NCI-H82 treated with DMSO at 0.1 percent for 48 hours (cell line): Measurements from ENCODE around the gene UBQLN2.
"Not testable (repeated sequence)": the region's sequence is repeated elsewhere in the genome, so short reads cannot be mapped to it uniquely, and the experiment has no call there.

ENCODE experiments used
- DNase-seq: peaks from one replicate; lab custom pipeline; 2025; ENCODE audit not compliant: unreplicated experiment; lab: John Stamatoyannopoulos, UW

UBQLN2 gene

DNA sequence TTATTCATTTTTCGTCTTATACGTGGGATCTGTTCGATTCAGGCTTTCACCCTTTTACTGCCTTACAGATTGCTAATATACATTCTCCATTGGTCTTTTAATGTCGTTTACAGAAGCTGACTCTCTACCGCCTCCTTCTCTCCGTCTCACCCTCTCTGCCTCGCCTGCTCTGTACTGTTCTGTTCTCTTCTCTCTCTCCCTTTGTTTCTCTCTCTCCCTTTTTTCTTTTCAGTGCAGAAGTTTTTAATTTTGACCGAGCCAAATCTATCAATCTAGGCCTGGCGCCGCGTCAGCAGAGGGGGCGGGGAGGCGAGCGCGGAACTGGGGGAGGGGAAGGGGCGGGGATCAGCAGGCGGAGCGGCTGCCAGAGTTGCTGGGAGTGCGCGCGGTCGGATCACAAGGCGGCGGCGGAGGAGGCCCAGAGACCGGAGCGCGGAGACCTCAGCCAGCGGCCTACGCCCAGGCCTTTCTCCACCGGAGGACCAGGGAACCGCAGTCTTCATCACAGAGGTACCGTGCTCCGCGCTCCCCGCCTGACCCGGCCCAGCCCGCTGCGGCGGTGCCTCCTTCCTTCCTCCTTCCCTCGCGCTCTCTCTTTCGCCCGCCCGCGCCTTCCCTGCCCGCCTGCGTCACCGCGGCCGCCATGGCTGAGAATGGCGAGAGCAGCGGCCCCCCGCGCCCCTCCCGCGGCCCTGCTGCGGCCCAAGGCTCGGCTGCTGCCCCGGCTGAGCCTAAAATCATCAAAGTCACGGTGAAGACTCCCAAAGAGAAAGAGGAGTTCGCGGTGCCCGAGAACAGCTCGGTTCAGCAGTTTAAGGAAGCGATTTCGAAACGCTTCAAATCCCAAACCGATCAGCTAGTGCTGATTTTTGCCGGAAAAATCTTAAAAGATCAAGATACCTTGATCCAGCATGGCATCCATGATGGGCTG is at the start of gene UBQLN2:
UBQLN2 (plus strand) TSS at position 397 of the 931 bp plus-strand sequence; CDS start at position 644, 247 bp downstream.
- peak; percentile 47 for DNase-seq

DNA sequence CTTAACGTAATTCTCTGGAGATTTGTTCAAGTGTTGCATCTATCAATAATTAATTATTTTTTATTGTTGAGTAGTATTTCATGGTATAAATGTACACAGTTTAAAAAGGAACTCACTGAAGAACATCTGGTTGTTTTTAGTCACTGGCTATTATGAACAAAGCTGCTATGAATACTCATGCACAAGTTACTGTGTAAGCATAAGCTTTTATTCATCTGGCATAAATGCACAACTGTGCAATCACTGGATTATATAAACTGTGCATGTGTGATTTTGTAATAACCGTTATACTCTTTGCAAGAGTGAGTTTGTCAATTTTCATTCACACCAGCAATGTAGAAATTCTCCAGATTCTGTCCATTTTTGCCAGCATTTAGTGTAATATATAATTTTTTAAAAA is 43.8 kb upstream of the UBQLN2 start:
- no peak for DNase-seq

DNA sequence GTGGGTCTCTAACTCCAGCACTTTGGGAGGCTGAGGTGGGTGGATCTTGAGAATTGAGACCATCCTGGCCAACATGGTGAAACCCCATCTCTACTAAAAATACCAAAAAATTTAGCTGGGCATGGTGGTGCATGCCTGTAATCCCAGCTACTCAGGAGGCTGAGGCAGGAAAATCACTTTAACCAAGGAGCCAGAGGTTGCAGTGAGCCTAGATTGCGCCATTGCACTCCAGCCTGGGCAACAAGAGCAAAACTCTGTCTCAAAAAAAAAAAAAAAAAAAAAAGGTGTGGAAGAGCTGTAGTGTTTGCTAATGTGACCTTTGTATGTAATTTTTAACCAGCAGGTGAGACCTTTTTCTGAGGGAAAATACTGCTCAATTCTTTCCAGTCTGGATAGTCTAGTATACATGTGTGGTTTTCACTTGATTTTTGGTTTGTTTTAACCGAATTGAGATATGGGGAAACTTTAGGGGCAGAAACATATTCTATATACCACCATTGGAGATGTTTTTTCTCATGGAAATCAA is 33.9 kb upstream of the UBQLN2 start:
- DNase-seq, result not testable (repeated sequence)

DNA sequence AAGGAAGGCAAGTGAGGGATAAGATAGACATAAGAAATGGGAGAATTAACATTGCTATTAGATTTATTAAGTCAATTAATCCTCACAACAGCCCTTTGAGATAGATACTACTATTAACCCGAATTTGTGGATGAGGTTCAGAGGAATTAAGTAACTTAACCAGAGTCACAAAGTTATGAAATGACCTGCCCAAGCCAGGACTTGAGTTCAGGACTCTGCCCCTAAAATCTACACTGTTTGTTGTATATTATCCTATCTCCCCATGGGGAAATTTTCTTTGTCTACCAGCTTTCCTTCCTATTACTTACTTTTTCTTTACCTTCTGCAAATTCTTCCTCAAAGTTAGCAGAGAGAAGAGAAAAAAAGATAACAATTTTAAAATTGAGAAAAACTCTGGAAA is 33.4 kb upstream of the UBQLN2 start:
- no peak for DNase-seq

DNA sequence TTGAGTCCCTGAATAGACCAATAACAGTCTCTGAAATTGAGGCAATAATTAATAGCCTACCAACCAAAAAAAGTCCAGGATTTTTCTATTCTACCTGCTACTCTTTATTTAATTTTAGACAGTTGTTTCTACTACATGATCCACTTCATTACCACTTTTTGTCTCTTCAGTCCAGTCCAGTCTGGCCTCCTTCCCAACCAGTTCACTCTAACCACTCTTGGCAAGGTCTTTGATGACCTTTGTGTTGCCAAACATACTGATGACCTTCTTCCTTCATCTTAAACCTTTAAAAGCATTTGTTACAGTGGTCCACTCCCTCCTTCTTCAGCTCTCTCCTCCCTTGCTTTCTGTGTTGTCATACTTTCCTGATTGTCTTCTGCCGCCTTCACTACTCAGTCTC is 12.8 kb upstream of the UBQLN2 start:
- no peak for DNase-seq

DNA sequence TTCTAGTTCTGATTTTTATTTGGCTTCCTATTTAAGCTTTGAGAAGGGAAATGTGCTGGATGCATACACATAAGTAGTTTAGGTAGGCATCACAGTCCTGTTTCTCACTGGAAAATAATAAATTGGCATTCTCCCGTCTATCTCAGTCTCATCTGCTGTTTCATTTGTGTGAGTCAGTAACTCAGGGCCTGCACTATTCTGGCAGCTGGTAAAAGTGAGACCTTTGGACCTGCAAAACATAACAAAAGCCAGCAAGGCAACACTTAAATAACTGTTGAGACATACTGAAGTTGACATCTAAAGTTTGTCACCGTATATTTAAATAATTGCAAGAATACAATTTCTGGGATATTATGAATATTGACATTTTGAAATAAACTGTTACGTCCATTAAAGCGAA is 8.6 kb upstream of the UBQLN2 start:
- no peak for DNase-seq

DNA sequence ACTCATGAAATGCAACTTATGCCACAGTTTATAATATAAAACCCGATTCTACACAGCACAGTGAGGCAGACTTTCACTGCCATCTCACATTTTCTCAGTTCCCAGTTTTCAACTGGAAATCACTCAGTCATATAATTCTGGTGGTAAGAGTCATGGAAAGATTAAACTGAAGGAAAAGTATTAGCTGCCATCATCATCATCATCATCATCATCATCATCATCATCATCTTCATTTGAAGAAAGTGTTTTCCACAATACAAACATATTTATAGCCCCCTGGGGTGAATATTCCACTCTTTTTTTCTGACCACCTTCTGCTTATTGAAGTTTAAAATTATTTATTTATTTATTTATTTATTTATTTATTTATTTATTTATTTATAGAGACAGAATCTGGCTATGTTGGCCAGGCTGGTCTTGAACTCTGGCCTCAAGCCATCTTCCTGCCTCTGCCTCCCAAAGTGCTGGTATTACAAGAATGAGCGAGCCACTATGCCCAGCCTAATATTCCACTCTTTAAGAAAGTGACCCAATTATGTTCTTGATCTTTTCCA is 6.0 kb upstream of the UBQLN2 start:
- no peak for DNase-seq

DNA sequence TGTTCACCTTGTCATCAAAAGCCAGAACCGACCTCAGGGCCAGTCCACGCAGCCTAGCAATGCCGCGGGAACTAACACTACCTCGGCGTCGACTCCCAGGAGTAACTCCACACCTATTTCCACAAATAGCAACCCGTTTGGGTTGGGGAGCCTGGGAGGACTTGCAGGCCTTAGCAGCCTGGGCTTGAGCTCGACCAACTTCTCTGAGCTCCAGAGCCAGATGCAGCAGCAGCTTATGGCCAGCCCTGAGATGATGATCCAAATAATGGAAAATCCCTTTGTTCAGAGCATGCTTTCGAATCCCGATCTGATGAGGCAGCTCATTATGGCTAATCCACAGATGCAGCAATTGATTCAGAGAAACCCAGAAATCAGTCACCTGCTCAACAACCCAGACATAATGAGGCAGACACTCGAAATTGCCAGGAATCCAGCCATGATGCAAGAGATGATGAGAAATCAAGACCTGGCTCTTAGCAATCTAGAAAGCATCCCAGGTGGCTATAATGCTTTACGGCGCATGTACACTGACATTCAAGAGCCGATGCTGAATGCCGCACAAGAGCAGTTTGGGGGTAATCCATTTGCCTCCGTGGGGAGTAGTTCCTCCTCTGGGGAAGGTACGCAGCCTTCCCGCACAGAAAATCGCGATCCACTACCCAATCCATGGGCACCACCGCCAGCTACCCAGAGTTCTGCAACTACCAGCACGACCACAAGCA is 898 bp downstream of the UBQLN2 start:
- peak; percentile 10 for DNase-seq

DNA sequence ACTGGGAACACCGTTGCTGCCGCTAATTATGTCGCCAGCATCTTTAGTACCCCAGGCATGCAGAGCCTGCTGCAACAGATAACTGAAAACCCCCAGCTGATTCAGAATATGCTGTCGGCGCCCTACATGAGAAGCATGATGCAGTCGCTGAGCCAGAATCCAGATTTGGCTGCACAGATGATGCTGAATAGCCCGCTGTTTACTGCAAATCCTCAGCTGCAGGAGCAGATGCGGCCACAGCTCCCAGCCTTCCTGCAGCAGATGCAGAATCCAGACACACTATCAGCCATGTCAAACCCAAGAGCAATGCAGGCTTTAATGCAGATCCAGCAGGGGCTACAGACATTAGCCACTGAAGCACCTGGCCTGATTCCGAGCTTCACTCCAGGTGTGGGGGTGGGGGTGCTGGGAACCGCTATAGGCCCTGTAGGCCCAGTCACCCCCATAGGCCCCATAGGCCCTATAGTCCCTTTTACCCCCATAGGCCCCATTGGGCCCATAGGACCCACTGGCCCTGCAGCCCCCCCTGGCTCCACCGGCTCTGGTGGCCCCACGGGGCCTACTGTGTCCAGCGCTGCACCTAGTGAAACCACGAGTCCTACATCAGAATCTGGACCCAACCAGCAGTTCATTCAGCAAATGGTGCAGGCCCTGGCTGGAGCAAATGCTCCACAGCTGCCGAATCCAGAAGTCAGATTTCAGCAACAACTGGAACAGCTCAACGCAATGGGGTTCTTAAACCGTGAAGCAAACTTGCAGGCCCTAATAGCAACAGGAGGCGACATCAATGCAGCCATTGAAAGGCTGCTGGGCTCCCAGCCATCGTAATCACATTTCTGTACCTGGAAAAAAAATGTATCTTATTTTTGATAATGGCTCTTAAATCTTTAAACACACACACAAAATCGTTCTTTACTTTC is 1.8 kb downstream of the UBQLN2 start:
- DNase-seq, result no peak

DNA sequence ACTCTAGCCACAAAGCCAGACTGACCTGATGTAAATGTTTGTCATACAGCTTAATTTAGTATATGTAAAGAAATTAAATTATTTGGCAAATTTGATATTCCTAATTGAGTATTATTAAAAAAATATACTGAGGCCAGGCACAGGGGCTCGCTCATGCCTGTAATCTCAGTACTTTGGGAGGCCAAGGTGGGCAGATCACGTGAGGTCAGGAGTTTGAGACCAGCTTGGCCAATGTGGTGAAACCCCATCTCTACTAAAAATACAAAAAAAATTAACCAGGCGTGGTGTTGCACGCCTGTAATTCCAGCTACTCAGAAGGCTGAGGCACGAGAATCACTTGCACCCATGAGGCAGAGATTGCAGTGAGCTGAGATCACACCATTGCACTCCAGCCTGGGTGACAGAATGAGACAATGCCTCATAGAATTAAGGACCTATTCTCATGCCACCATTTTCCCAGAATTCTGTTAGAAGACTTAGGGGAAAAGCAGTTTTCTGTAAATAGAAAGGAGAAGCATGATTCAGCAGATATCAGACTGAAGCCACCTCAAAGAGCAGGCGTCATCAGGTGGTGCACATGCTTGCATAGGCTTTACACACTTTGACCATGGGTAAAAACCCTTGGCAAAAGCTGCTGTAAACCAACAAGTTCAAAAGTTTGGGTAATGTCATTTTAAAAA is 6.1 kb downstream of the UBQLN2 start:
- no peak for DNase-seq

DNA sequence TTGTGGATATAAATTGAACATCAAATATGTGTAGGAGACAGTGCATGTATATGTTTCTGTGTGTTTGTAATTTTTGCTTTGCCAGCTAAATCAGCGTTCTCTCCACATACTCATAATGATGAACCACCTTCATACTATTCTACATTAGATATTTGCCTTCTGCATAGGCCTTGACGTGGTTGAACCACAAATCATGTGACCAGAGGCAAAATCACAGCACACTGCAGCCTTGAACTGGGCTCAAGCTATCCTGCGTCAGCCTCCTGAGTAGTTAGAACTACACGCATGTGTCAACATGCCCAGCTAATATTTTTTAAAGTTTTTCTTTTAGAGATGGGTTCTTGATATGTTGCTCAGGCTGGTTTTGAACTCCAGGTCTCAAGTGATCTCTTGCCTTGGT is 9.5 kb downstream of the UBQLN2 start:
- DNase-seq, result no peak

DNA sequence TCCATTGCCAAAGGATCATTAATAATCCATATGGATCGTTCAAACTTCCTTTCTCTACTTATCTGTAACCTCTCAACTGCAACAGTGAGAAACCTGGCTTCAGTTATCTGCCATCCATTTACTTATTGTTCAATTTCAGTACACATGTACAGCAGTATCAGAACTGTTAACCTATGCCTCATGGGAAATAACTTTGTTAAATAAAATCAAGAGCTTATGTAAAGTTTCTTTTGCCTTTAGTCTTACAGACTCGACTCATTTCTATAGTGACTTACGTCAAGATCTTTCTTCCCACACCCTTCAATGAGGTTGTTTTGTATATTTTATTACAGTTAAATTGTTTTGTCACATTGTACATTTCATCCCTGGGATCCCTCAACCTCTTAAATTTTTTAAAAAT is 11.4 kb downstream of the UBQLN2 start:
- DNase-seq, result no peak

DNA sequence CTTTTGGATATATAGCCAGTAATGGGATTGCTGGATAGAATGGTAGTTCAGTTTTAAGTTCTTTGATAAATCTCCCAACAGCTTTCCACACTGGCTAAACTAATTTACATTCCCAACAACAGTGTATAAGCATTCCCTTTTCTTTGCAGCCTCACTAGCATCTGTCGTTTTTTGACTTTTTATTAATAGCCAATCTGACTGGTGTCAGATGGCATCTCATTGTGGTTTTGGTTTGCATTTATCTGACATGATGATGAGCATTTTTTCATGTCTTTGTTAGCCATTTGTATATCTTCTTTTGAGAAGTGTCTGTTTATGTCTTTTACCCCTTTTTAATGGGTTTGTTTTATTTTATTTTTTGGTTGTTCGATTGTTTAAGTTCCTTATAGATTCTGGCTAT is 13.3 kb downstream of the UBQLN2 start:
- DNase-seq, result no peak

DNA sequence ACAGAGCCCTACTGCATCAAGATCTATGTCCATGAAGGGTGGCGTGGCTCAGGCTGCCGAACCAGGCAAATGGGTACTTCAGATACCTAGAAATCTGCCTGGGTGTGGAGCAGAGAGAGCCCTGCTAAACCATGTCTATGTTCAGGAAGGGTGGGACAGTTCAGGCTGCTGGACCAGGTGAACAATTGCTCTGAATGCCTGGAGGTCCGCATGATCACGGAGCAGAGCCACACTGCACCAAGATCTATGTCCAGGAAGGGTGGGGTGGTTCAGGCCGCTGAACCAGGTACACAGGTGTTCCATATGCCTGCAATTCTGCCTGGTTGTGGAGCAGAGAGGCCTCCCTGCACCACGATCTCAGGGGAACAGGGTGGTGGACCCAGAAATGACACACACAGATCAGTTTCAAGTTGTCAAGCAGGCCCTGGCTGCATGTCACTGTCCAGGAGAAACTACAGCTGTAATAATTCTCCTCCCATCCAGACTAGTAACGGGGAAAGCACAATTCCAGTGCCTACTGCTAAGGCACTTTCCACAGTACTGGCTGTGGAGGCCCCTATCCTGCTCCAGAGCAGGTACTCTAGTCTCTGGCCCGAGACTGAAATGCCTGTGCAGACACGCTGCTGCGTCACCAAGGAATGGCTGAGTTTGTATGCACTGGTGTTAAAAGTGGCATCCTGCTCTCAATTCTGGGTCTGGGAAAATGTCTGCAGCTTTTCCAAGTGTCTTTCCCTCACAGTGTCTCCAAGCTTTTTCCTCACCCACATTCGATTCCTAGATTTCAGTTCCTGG is 25.2 kb downstream of the UBQLN2 start:
- no peak for DNase-seq

DNA sequence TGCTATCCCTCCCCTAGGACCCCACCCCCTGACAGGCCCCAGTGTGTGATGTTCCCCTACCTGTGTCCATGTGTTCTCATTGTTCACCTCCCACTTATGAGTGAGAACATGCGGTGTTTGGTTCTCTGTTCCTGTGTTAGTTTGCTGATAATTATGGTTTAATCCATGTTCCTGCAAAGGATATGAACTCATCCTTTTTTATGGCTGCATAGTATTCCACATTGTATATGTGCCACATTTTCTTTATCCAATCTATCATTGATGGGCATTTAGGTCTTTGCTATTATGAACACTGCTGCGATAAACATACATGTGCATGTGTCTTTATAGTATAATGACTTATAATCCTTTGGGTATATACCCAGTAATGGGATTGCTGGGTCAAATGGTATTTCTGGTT is 28.4 kb downstream of the UBQLN2 start:
- not testable (repeated sequence) for DNase-seq

DNA sequence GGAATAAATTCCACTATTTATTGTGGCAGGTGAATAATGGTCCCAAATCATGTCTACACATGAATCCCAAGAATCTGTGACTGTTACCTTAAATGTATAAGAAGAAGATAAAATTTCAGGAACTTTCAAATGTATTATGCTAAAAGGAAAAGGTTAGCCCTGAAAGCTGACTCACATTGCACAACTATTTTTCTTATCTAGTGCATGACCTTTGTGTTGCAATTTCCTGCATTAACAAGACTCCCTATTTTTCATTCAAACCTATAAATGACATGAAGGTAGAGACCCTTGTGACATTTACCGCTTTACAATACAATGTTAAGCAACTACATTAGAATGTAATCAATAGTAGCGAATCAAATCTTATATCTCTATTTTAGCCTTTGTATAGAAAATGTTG is 36.7 kb downstream of the UBQLN2 start:
- DNase-seq, result no peak

DNA sequence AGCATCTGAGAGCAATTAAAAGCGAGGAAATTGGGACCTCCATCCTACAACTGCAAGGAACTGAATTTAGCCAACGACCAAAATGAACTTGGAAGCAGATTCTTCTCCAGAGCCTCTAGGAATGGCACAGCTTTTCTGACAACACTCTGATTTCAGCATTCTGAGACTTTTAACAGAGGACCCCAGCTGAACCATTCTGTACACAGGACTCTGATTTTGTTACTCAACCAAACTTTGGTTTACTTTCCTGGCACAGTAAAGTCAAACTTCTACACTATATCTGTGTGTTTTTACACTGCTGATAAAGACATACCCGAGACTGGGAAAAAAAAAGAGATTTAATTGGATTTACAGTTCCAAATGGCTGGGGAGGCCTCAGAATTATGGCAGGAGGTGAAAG is 37.6 kb downstream of the UBQLN2 start:
- DNase-seq, result no peak

DNA sequence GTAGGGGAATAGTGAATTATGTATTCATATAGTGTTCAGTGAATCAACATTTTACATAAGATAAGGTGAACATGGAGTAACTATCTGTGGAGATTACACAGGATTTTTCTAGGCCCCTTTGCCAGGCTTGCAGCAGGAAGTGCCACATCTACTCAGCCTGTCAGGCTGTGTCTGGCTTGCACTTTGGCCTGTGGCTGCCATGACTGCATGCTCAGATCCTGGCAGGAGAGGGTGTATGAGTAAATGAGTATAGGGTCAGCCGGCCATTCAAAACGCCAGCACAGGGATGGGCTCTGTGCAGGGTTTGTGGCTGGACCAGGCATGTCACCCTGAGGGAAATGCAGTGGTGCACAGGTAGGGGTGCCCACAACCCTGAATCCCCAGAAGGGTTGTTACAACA is 51.9 kb downstream of the UBQLN2 start:
- no peak for DNase-seq
